K562 (cell line): ENCODE measurements around the gene CST9L. TPM values are rescaled to one million over a fixed set of nuclear protein-coding genes. Genes with fewer than 3 reads are reported as not detected.

ENCODE experiments used
- ATF2 ChIP-seq: sonication (generic); formaldehyde crosslinking; IDR thresholded peaks from 2 replicates; pipeline ENCODE4 v1.8.1; 2022; ENCODE audit warnings: missing genetic modification reagents
- CHCHD3 ChIP-seq: fragments of 250-450 bp; sonication (Bioruptor Pico); IDR thresholded peaks from 2 replicates; pipeline ENCODE4 v2.1.2; 2022; ENCODE audit warnings: mild to moderate bottlenecking
- MGA ChIP-seq: fragments of 450-650 bp; IDR thresholded peaks from 2 replicates; pipeline ENCODE4 v1.6.1; 2016; ENCODE audit warnings: mild to moderate bottlenecking, moderate library complexity
- THAP12 ChIP-seq: fragments of 250-450 bp; sonication (Bioruptor Pico); IDR thresholded peaks from 2 replicates; pipeline ENCODE4 v1.9.0; 2021; ENCODE audit warnings: mild to moderate bottlenecking, inconsistent platforms
- TRIM25 ChIP-seq: fragments of 450-650 bp; IDR thresholded peaks from 2 replicates; pipeline ENCODE4 v1.7.0; 2016; ENCODE audit warnings: borderline replicate concordance
- polyA plus RNA-seq, 8 experiments: library from polyadenylated mRNA; depleted of rRNA in 4 of 8; stranded (reverse) in 5 of 8; unstranded in 3 of 8; fragments of >200 nt; fragmentation: Nextera tagmentation in 2 of 8; fragmentation: Illumina TruSeq in 1 of 8; extraction: Ambion mirVana in 2 of 8; extraction: Trizol in 1 of 8; gene quantifications; 2 replicates each; pipeline versions ENCODE4 v1.2.1 to v1.2.3, GENCODE V29; 2011 to 2014; ENCODE audit warnings: inconsistent platforms in 1 of 8, missing spikeins in 1 of 8
- total RNA-seq, 7 experiments: library from RNA; depleted of rRNA in 6 of 7; stranded (reverse); fragments of >200 nt in 6 of 7; fragmentation: Illumina TruSeq in 2 of 7; extraction: Trizol in 2 of 7; gene quantifications; 2 replicates each; pipeline versions ENCODE4 v1.2.1 to v1.2.3, GENCODE V29; 2011 to 2021; ENCODE audit warnings: low replicate concordance in 1 of 7

CST9L gene
- total and polyA plus RNA-seq, 9 of the 15 experiments (the other 6 are each of a cell fraction or from before 2014, with no cell fraction given), result not detected

GRCh38 chr20:23604306-23604705, 36.0 kb upstream of the CST9L start (continued):
- TF ChIP-seq THAP12 (CRISPR knock-in tag) (no peak), TRIM25 (no peak), CHCHD3 (CRISPR knock-in tag) (no peak), ATF2 (no peak), MGA (no peak)
- TF ChIP-seq, all 486 proteins: peak for 0
